Thyroid gland (tissue), 4 donors: ENCODE results near the gene CD82. TPM values are rescaled to one million over a fixed set of nuclear protein-coding genes. Genes with fewer than 3 reads are reported as not detected.

Source experiments
- DNase-seq, 2 donors: peaks; one replicate each; pipeline ENCODE4 v3.0.0-alpha.2; 2019
- H3K27ac ChIP-seq, 3 donors: fragments of 200-600 bp; sonication (generic); 1 replicate in 2 of 3; 2 replicates in 1 of 3; pipeline ENCODE4 v1.5.1; 2016 to 2019; ENCODE audit warnings: mild to moderate bottlenecking in 1 of 3, moderate library complexity in 1 of 3
- H3K27me3 ChIP-seq: fragments of 200-600 bp; sonication (generic); one replicate; pipeline ENCODE4 v1.5.1; 2019
- H3K36me3 ChIP-seq, 2 donors: fragments of 200-600 bp; sonication (generic); one replicate each; pipeline ENCODE4 v1.5.1; 2016 to 2019
- H3K4me1 ChIP-seq, 2 donors: fragments of 200-600 bp; sonication (generic); one replicate each; pipeline ENCODE4 v1.5.1; 2017 to 2019
- H3K4me3 ChIP-seq, 3 donors: fragments of 200-600 bp; sonication (generic); replicated peaks in 1 of 3; 1 replicate in 2 of 3; 2 replicates in 1 of 3; pipeline ENCODE4 v1.5.1; 2016; ENCODE audit warnings: mild to moderate bottlenecking in 1 of 3
- H3K9me3 ChIP-seq: fragments of 200-600 bp; sonication (generic); one replicate; pipeline ENCODE4 v1.5.1; 2017
- POLR2A ChIP-seq, 2 donors: fragments of 450-650 bp; IDR thresholded peaks; one replicate each; pipeline ENCODE4 v1.6.1; 2017; ENCODE audit warnings: antibody characterized with exemption in 2 of 2, mild to moderate bottlenecking in 2 of 2, moderate library complexity in 1 of 2
- WGBS, 2 donors: methylation state at CpG; one replicate each; pipeline ENCODE4 v1.1.5; 2017; 5-methylcytosine and 5-hydroxymethylcytosine counted together
- intact Hi-C: fragments of 100-400 bp; cut with DNase I; formaldehyde crosslinking; loops from one replicate; pipeline ENCODE4 v1.15.1; 2023
- total RNA-seq, 4 donors: library from RNA; depleted of rRNA; stranded (reverse); fragments of >200 nt; gene quantifications; one replicate each; pipeline ENCODE4 v1.2.3, GENCODE V29; 2016
- TF ChIP-seq, protein P1 (sequence below), 6 experiments: fragments of 200-600 bp in 3 of 6; fragments of 450-650 bp in 3 of 6; sonication (generic) in 3 of 6; IDR thresholded peaks; one replicate each; pipeline ENCODE4 v1.5.1; 2016 to 2019; ENCODE audit warnings: antibody characterized with exemption in 6 of 6, mild to moderate bottlenecking in 2 of 6, inconsistent platforms in 1 of 6, moderate library complexity in 1 of 6

The CD82 gene
- total RNA-seq, 4 donors from 2014 or later = 11.8 to 24.0 (median 18.7) TPM

DNA sequence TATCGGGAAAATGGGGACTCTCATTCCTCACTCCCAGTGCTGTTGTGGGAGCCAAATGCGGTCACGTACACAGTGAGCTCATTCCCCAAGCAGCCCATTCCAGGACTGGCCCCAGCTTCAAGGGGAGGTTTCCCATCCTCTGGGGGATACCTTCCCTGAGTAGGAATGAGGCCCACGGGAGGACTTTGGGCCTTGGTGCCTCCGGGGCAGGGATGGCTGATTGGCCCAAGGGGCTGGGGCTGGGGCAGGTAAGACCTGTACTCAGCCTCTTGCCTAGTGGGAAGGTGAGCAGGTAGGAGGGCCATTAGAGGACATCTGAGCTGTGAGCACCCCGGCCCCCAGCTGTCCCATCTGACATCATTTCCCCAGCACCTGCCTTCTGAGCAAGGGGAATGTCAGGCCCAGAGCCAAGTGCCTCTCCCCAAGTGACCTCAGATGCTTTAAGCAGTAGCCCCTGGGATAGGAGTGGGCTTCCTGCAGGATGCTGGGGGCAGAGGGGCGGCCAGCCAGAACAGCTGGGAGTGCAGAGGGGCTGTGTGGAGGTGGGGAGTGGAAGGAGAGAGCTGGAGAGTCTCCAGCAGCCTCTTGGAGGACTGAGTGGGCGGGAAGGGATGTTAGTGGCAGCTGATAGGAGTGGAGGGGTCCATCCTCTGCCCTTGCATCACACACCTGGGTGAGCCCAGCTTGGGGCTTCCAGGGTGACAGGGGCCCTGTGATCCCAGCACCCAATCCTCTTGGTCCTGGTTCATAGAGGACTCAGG, 58.4 kb downstream of the CD82 start:
- Histone ChIP-seq H3K27me3 (no peaks in the 10 kb centered on the region), H3K9me3 (no peaks in the 10 kb centered on the region), H3K4me1 (peaks cover 6 to 45% of the 10 kb centered on the region in 2 donors), H3K36me3 (no peaks in the 10 kb centered on the region), H3K27ac (peak overlapping the region in 2 of 3 donors; percentile 17 to 33), H3K4me3 (no peak overlapping the region)
- TF ChIP-seq, protein P1, sequence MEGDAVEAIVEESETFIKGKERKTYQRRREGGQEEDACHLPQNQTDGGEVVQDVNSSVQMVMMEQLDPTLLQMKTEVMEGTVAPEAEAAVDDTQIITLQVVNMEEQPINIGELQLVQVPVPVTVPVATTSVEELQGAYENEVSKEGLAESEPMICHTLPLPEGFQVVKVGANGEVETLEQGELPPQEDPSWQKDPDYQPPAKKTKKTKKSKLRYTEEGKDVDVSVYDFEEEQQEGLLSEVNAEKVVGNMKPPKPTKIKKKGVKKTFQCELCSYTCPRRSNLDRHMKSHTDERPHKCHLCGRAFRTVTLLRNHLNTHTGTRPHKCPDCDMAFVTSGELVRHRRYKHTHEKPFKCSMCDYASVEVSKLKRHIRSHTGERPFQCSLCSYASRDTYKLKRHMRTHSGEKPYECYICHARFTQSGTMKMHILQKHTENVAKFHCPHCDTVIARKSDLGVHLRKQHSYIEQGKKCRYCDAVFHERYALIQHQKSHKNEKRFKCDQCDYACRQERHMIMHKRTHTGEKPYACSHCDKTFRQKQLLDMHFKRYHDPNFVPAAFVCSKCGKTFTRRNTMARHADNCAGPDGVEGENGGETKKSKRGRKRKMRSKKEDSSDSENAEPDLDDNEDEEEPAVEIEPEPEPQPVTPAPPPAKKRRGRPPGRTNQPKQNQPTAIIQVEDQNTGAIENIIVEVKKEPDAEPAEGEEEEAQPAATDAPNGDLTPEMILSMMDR (IDR thresholded peaks at IDR 0.05) = no peak
- no peak for TF ChIP-seq POLR2A (IDR thresholded peaks at IDR 0.05)
- WGBS, 2 donors = 53 to 62% methylated on average over 7 to 8 of the region's 8 CpGs
- intact Hi-C loops = loop anchor here (5.0 to 10.0 kb wide), 2 partner anchors 101 to 268 kb away; partner anchors contain the start of gene TSPAN18
- peak in 1 of 2 donors; percentile 24 for DNase-seq

DNA sequence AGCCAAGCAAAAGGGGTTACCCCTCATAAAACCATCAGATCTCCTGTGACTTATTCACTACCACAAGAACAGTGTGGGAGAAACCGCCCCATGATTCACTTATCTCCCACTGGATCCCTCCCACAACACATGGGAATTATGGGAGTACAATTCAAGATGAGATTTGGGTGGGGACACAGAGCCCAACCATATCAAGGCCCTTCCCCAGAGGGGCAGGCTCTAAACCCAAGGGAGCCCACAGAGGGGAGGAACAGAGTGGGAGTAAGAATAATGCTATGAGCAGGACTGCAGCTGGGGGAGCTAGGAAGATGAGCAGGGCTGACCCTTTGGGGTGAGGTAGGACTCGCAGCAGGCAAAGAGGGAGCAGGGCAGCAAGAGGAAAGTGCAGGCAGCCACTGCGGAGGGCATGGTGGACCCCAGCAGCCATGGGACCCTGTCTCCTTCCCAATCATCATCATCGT, 59.3 kb downstream of the CD82 start:
- H3K9me3 ChIP-seq = no peaks in the 10 kb centered on the region
- H3K27ac ChIP-seq = no peak overlapping the region
- H3K4me3 ChIP-seq = no peak overlapping the region
- H3K27me3 ChIP-seq = no peaks in the 10 kb centered on the region
- no peaks in the 10 kb centered on the region for H3K36me3 ChIP-seq
- TF ChIP-seq, protein P1 (IDR thresholded peaks at IDR 0.05) = no peak
- TF ChIP-seq POLR2A (IDR thresholded peaks at IDR 0.05) = no peak
- intact Hi-C loops = loop anchor here (5.0 to 10.0 kb wide), 2 partner anchors 100 to 268 kb away; partner anchors contain the start of gene TSPAN18
- peaks cover 6 to 45% of the 10 kb centered on the region in 2 donors for H3K4me1 ChIP-seq
- DNase-seq = no peak
- 97 to 100% methylated on average over 4 of the region's 4 CpGs for WGBS, 2 donors

GRCh38 chr11:44625759-44626523, 60.5 kb downstream of the CD82 start:
- no peaks in the 10 kb centered on the region for H3K9me3 ChIP-seq
- 80 to 82% methylated on average over 7 of the region's 7 CpGs for WGBS, 2 donors
- no peak overlapping the region for H3K4me3 ChIP-seq
- no peak overlapping the region for H3K27ac ChIP-seq
- TF ChIP-seq, protein P1 (IDR thresholded peaks at IDR 0.05) = no peak
- no peak for DNase-seq
- H3K36me3 ChIP-seq = no peaks in the 10 kb centered on the region
- no peaks in the 10 kb centered on the region for H3K27me3 ChIP-seq
- intact Hi-C loops = loop anchor here (10.0 kb wide), 1 partner anchor 99 kb away; the partner anchor contains the start of gene TSPAN18
- peaks cover 6 to 43% of the 10 kb centered on the region in 2 donors for H3K4me1 ChIP-seq

GRCh38 chr11:44626645-44627044, 61.2 kb downstream of the CD82 start:
- DNase-seq = no peak
- 100% methylated on average over 2 of the region's 2 CpGs for WGBS, 2 donors
- Histone ChIP-seq H3K9me3 (no peaks in the 10 kb centered on the region), H3K4me1 (peaks cover 6 to 37% of the 10 kb centered on the region in 2 donors), H3K36me3 (no peaks in the 10 kb centered on the region), H3K27me3 (no peaks in the 10 kb centered on the region), H3K27ac (no peak overlapping the region), H3K4me3 (no peak overlapping the region)
- TF ChIP-seq, protein P1 (IDR thresholded peaks at IDR 0.05) = no peak
- no peak for TF ChIP-seq POLR2A (IDR thresholded peaks at IDR 0.05)
- intact Hi-C loops = loop anchor here (10.0 kb wide), 1 partner anchor 98 kb away; the partner anchor contains the start of gene TSPAN18
